A673 (cell line): Measurements from ENCODE around the gene BOD1L1.

Experiments used
- EZH2 ChIP-seq: fragments of 200-600 bp; sonication (generic); IDR thresholded peaks from 2 replicates; pipeline ENCODE4 v1.6.1; 2017; ENCODE audit warnings: borderline replicate concordance, low read depth, mild to moderate bottlenecking, mixed read lengths, antibody characterized with exemption, low read length; ENCODE audit not compliant: poor library complexity, severe bottlenecking
- TF ChIP-seq, protein P1 (sequence below): fragments of 300-800, 200-600 bp; sonication (generic); conservative IDR thresholded peaks from 2 replicates; pipeline ENCODE4 v1.5.1; 2017; ENCODE audit warnings: low read depth, mild to moderate bottlenecking, antibody characterized with exemption, low read length, moderate library complexity, mixed read lengths

- TF ChIP-seq, protein P1, sequence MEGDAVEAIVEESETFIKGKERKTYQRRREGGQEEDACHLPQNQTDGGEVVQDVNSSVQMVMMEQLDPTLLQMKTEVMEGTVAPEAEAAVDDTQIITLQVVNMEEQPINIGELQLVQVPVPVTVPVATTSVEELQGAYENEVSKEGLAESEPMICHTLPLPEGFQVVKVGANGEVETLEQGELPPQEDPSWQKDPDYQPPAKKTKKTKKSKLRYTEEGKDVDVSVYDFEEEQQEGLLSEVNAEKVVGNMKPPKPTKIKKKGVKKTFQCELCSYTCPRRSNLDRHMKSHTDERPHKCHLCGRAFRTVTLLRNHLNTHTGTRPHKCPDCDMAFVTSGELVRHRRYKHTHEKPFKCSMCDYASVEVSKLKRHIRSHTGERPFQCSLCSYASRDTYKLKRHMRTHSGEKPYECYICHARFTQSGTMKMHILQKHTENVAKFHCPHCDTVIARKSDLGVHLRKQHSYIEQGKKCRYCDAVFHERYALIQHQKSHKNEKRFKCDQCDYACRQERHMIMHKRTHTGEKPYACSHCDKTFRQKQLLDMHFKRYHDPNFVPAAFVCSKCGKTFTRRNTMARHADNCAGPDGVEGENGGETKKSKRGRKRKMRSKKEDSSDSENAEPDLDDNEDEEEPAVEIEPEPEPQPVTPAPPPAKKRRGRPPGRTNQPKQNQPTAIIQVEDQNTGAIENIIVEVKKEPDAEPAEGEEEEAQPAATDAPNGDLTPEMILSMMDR: no peak
- no peak for TF ChIP-seq EZH2
Measured at GRCh38 chr4:13535118-13535517, 92.4 kb downstream of the BOD1L1 start.
